SU-DHL-6 (cell line): ENCODE results near the gene HRK.

ENCODE experiments used
- CTCF ChIP-seq: fragments of 200-600 bp; sonication (generic); IDR thresholded peaks from one replicate; pipeline ENCODE4 v1.5.1; 2017; ENCODE audit warnings: antibody characterized with exemption, mild to moderate bottlenecking, low read length, moderate library complexity; ENCODE audit not compliant: insufficient read depth, poor library complexity, severe bottlenecking
- EZH2phosphoT487 ChIP-seq: fragments of 200-600 bp; sonication (generic), shearing (Covaris generic); conservative IDR thresholded peaks from 2 replicates; pipeline ENCODE4 v1.6.1; 2018; ENCODE audit warnings: mild to moderate bottlenecking, antibody characterized with exemption, low read length, moderate library complexity, mixed read lengths

- TF ChIP-seq EZH2phosphoT487 (no peak), CTCF (peak; percentile 18)
Measured at GRCh38 chr12:116882742-116883141, 1.5 kb upstream of the HRK start.
